Measurements from ENCODE around the gene IMPA2. TPM values are rescaled to one million over a fixed set of nuclear protein-coding genes. Genes with fewer than 3 reads are reported as not detected.

The IMPA2 gene
- total RNA-seq, 4 donors from 2014 or later, result 39.5 to 62.7 (median 43.3) TPM

DNA sequence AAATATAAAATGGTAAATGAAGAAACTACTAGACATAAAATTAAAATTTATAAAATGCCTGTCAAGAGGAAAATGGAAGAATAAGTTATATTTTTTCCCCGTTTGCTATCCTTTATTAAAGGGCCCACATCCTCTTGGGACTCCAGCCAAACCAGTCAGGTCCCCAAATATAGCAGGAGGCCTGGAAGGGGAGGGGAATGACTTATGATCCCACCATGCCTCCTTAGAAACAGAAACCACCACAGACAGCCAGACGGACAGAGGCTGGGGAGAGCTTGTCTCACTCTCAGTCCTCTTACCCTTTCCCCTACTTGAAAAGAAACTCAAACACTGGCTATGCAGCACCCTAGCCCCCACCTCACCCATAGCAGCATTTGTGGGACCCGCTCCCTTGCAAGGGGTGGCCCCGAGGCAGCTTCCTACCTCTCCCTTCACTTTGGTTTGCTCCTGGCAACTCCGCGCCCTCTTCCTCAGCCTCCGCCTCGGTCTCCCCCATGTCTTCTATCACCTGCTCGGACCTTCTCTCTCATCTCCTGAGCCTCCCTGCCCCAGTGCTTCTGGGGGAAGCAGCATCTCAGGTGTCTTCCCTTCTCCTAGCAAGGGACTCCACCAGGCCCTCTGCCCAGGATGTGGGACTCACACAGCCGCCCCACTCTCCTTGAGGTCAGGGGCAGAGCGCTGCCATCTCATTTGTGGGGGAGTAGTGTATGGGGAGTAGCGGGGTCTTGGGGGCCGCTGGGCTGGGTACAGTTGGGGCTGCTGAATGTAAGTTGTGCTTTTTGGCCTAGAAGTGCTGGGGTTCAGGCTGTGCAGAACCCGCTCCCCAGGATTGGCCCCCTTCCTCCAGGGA is 75.0 kb downstream of the IMPA2 start:
- no peak for TF ChIP-seq CTCF (IDR thresholded peaks at IDR 0.05; ENCODE audit: low read depth)

DNA sequence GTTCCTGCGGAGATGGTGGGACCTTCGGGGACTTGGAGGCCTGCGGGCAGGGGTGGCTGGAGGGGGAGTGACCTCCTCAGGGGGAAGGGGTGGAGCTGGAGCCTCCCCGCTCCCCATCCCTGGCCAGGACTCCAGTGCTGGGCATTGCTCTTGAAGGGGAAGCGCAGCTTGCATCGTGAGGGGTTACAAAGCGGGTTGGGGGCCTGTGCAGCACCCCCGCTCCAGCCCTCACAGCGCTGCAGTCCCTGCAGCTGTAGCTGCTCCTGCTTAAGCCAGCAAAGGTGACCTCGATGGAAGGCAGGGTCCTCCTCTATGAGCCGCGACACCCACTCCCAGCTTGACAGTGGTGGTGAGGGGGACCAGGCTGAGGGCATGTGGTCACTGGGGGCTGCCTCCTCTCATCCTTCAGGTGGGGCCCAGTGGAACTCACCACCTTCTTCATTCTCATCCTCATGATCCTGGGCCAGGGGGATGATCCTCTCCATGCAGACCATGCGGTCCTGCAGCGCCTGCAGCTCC is 75.6 kb downstream of the IMPA2 start:
- TF ChIP-seq CTCF (IDR thresholded peaks at IDR 0.05; ENCODE audit: low read depth), result no peak

GRCh38 chr18:12057419-12058039 is 76.2 kb downstream of the IMPA2 start:
- no peak for TF ChIP-seq CTCF (IDR thresholded peaks at IDR 0.05; ENCODE audit: low read depth)

- no peak for TF ChIP-seq CTCF (IDR thresholded peaks at IDR 0.05; ENCODE audit: low read depth)
Observed at GRCh38 chr18:12059334-12060181, 78.3 kb downstream of the IMPA2 start.

GRCh38 chr18:12060182-12060870 is 79.0 kb downstream of the IMPA2 start:
- TF ChIP-seq CTCF (IDR thresholded peaks at IDR 0.05; ENCODE audit: low read depth), result no peak

- no peak for TF ChIP-seq CTCF (IDR thresholded peaks at IDR 0.05; ENCODE audit: low read depth)
Observed at GRCh38 chr18:12061685-12062084, 80.4 kb downstream of the IMPA2 start.
